Mesothelial cell of epicardium (in vitro differentiated cells): ENCODE measurements around the gene DDX41. TPM values are rescaled to one million over a fixed set of nuclear protein-coding genes. Genes with fewer than 3 reads are reported as not detected.

Experiments
- DNase-seq, 2 experiments: peaks; one replicate each; pipeline ENCODE4 v3.0.0; 2021; ENCODE audit warnings: low spot score in 2 of 2; ENCODE audit not compliant: unreplicated experiment in 2 of 2
- H3K27ac Mint-ChIP-seq: 2 replicates; pipeline ENCODE4 v1.8.0; 2021; ENCODE audit warnings: mixed read lengths
- H3K27me3 Mint-ChIP-seq: 2 replicates; pipeline ENCODE4 v1.8.0; 2021; ENCODE audit warnings: low read depth, mixed read lengths
- H3K36me3 Mint-ChIP-seq: 2 replicates; pipeline ENCODE4 v1.8.0; 2021; ENCODE audit warnings: mixed read lengths
- H3K4me1 Mint-ChIP-seq: 2 replicates; pipeline ENCODE4 v1.8.0; 2021; ENCODE audit warnings: mixed read lengths
- H3K4me3 Mint-ChIP-seq: 2 replicates; pipeline ENCODE4 v1.8.0; 2021; ENCODE audit warnings: mild to moderate bottlenecking, moderate library complexity, mixed read lengths
- H3K9me3 Mint-ChIP-seq: 2 replicates; pipeline ENCODE4 v1.8.0; 2021; ENCODE audit warnings: mixed read lengths
- CTCF ChIP-seq: fragments of 200-600 bp; sonication (generic); IDR thresholded peaks from one replicate; pipeline ENCODE4 v1.5.0; 2021; ENCODE audit warnings: antibody characterized with exemption; ENCODE audit not compliant: unreplicated experiment
- total RNA-seq: library from RNA; stranded (reverse); gene quantifications from 3 replicates; pipeline ENCODE4 v1.2.1, GENCODE V29; 2021

The DDX41 gene
- total RNA-seq, 1 donor from 2014 or later: 91.2 TPM

DNA sequence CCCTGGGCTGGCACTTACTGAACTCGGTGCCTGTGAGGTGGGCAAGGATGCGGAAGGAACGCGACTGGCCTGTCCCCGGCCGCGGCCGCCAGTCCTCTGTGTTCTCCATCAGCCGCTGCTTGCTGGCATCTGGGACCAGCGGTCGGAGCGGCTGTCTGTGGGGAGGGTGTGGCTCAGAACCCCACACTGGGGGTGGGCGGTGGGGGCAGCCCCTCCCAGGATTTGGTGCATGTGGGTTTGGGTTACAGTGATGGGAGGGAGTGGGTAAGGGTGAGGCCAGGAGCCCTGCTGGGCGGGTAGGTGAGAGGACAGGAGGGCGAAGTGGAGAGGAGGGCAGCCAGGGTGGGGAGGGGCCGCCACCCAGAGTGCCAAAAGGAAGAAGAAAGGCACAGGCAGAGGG is 25.8 kb downstream of the DDX41 start:
- H3K27ac Mint-ChIP-seq: peak overlapping the region; percentile 53
- peaks cover 35% of the 10 kb centered on the region for H3K4me1 Mint-ChIP-seq
- no peaks in the 10 kb centered on the region for H3K9me3 Mint-ChIP-seq
- H3K27me3 Mint-ChIP-seq: no peaks in the 10 kb centered on the region
- no peak for DNase-seq
- peaks cover 31% of the 10 kb centered on the region for H3K36me3 Mint-ChIP-seq
- no peak for TF ChIP-seq CTCF
- H3K4me3 Mint-ChIP-seq: no peak overlapping the region

DNA sequence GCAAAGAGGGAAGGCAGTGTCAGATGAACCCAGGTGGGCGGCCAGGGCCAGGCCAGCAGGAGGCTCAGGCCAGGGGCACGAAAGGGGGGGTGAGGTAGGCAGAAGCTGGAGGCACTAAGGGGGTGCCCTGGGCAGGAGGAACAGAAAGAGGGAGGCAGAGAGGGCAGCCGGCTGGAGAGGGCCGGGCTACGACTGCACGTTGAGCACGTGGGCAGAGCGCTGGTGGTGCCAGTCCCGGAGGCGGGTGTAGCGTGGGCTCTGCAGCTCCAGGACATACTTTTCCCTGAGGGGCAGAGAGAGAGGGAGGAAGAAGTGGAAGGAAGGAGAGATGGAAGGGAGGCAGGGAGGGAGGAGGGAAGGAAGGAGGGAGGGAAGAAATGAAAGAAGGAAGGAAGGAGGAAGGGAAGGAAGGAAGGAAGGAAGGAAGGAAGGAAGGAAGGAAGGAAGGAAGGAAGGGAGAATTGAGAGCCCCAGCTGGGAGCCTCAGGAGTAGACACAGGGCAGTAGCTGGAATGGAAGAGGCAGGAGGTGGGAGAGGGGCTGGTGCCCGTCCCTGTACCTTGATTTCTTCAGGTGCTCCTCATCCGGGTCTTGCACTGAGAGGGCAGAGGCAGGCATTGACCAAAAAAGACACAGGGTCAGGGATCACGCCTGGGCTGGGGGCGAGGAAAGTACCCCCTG is 26.3 kb downstream of the DDX41 start:
- Mint-ChIP-seq H3K27ac (no peak overlapping the region), H3K4me1 (peaks cover 29% of the 10 kb centered on the region), H3K27me3 (no peaks in the 10 kb centered on the region), H3K4me3 (no peak overlapping the region), H3K36me3 (peaks cover 32% of the 10 kb centered on the region), H3K9me3 (no peaks in the 10 kb centered on the region)
- TF ChIP-seq CTCF: no peak
- no peak for DNase-seq

DNA sequence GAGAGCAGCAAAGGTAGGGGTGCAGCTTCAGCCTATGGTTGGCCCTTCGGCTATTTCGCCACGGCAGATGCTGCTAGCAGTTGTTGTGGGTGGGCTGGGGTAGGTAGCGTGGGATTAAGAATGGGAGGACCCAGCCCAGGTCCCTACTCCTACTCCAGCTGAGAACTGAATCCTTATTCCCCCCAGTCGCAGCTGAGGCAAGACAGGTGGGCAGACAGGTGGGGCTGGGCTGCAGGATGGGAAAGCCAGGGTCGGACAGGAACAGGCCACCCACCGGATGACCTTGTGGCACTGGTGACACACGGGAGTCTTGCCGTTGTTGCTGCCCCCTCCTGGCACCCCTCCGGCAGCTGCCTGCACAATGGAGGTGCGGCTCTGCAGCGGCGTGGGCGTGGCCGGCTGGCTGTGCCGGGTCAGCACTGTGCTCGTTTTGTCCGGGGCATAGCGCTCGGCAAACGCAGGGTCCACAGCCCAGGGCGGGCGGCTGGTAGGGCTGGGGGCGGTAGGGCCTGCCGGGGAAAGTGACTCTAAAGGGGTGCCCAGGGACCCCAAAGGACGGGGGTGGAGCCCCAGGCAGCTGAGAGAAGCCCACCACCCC is 27.5 kb downstream of the DDX41 start:
- Mint-ChIP-seq H3K27me3 (no peaks in the 10 kb centered on the region), H3K36me3 (peaks cover 43% of the 10 kb centered on the region), H3K27ac (no peak overlapping the region), H3K4me1 (peaks cover 25% of the 10 kb centered on the region), H3K9me3 (no peaks in the 10 kb centered on the region), H3K4me3 (no peak overlapping the region)
- DNase-seq: no peak
- no peak for TF ChIP-seq CTCF

DNA sequence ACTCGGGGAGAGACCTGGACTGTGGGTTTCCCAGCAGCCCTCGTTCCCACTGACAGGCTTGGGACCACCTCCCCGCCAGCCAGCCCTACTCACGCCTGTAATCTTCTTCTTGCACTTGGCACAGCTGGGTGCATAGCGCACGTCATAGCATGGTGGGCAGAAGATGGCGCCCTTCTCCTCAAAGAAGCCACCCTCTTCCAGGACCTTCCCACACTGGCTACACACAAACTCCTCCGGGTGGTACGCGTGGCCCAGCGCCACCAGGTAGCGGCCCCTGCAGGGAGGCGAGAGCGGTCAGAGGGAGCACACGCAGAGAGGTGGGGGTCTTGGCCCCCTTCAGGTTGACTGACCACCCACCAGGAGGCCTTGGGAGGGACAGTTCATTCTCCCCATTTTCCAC is 28.8 kb downstream of the DDX41 start:
- H3K9me3 Mint-ChIP-seq: no peaks in the 10 kb centered on the region
- TF ChIP-seq CTCF: no peak
- H3K27ac Mint-ChIP-seq: no peak overlapping the region
- peaks cover 18% of the 10 kb centered on the region for H3K4me1 Mint-ChIP-seq
- peaks cover 46% of the 10 kb centered on the region for H3K36me3 Mint-ChIP-seq
- no peaks in the 10 kb centered on the region for H3K27me3 Mint-ChIP-seq
- H3K4me3 Mint-ChIP-seq: no peak overlapping the region
- no peak for DNase-seq

DNA sequence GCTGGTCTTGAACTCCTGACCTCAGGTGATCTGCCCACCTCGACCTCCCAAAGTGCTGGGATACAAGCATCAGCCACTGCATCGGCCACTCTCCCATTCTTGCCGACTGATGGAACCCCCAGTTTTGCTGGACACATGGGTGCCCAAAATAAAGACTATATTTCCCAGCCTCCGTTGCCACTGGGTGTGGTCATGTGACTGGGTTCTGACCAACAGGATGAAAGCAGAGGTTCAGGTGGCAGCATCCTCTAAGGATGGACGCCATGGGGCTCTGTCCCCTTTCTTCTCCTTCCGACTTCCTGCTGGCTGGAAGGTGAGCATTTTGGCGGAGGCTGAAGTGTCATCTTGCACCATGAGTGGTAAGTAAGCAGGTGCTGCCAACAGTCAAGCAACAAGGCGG is 29.6 kb downstream of the DDX41 start:
- Mint-ChIP-seq H3K27me3 (no peaks in the 10 kb centered on the region), H3K27ac (no peak overlapping the region), H3K9me3 (no peaks in the 10 kb centered on the region), H3K4me3 (no peak overlapping the region), H3K4me1 (peaks cover 20% of the 10 kb centered on the region), H3K36me3 (peaks cover 46% of the 10 kb centered on the region)
- no peak for DNase-seq
- TF ChIP-seq CTCF: no peak
